GM19351 (cell line): ENCODE measurements around the gene ASCL2.

Source experiments
- ATAC-seq: cut with Tn5 transposase; IDR thresholded peaks from one replicate; pipeline ENCODE4 v1.9.1; 2021; ENCODE audit warnings: mild to moderate bottlenecking, moderate library complexity; ENCODE audit not compliant: unreplicated experiment

The ASCL2 gene

GRCh38 chr11:2309251-2310072 is 39.1 kb upstream of the ASCL2 start:
- ATAC-seq, result no peak

DNA sequence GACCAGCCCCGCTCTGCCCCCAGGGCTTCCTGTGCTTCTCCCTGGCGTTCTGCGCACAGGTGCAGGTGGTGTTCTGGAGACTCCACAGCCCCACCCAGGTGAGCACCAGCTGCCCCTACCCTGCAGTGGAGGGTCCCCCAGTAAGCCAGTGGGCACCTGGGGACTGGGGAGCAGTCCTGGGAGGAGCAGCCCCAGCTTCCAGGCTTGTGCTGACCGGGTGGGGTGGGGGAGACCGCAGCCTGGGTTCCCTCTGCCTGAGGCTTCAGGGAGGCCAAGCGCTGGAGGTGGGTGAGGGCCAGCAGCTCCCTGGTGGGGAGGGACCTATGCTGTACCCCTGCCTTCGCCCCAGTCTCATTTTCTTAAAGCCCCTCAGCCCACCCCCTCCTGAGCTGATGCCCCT is 38.3 kb upstream of the ASCL2 start:
- no peak for ATAC-seq

DNA sequence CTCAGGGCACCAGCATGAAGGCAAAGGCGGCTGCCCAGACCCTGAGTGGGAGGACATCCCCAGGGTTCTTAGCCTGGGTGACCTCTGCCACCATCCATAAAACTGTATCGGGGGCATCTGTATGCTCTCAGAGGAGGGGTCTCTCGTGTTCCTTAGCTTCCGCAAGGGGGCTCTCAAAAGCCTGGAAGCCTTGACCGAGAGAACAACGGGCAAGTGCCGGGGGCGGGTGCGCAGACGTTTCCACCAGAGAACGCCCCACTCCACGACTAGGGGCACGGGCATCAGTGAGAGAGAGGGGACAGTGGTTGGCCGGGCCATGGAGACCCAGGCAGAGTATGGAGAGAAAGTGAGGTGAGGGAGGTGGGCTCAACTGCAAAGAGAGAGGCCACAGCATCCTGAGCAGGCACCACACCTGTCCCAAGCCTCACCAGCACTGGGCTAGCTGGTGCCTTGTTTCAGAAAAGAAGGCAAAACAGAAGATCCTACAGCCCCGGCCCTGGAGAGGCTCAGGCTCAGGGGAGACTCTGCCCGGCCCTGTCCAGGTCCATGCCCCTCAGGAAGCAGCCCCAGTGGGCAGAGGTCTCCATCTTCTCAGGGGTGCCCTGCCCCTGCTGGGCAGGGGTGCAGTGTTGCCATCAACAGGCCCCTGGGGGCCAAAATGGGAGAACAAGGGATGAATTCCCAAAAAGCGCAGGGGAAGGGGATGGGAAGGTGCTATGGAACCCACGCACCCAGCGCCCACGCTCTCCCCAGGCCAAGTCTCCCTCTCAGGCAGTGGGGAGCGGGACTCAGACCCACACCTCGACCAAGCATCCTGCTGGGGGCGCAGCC is 37.3 kb upstream of the ASCL2 start:
- ATAC-seq, result no peak

- no peak for ATAC-seq
These were observed 36.6 kb upstream of the ASCL2 start for GRCh38 chr11:2306877-2307500.

- no peak for ATAC-seq
These were observed 36.0 kb upstream of the ASCL2 start for GRCh38 chr11:2306452-2306823.

DNA sequence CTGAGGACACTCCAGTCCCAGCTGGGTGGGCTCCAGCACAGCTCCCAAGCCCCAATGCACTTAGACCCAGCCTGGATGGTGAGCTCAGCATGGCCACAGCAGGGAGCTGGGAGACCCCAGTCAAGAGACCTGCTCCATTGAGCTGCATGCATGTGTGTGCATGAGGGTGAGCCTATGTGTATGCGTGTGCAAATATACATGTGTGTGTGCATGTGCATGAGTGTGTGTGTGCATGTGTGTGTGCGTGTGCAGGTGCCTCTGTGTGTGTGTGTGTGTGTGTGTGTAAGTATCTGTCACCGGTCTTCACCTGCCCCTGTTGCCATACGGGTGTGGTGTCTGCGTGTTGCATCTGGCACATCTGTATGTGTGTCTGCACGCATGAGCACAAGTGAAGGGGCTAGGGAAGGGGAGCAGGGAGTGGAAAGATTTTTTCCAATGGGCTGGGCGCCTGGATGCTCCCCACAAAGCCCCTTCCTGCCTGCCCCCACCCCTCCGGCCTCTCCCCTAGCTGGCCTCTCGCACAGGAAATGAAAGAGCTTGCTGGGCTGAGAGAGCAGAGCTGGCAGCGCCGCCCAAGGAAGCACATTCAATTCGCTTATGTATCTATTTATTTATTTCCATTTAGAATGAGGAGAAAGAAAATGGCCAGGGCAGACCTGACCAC is 35.5 kb upstream of the ASCL2 start:
- ATAC-seq, result no peak

DNA sequence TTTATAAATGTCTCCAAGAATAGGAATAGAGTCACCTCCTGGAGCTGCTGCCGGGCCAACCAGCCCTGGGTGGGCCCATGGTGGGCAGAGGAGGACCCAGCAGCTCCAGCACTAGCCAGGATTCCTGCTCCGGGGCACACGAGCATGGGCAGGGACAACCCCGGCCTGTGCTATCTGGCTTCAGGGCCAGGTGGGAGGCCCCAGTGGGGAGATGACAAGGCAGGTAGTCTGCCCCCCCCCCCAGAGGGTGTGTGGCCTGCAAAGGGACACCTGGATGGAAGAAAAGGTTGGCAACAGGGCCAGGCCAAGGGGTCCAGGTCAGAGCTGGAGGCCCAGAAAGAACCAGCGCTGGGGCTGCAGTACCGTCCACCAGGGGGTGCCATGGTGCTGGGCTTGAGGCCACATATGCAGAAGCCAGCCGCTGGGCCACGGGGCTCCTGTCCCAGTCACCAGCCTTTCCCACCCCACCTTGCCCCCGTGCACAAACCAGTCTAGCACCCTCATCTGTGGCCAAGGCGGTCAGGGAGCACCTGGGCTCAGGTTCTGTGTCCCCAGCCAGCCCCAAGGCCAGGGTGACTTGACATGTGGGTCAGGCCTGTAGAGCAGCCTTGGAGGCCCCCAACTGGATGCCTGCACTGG is 34.9 kb upstream of the ASCL2 start:
- ATAC-seq, result peak; percentile 67

DNA sequence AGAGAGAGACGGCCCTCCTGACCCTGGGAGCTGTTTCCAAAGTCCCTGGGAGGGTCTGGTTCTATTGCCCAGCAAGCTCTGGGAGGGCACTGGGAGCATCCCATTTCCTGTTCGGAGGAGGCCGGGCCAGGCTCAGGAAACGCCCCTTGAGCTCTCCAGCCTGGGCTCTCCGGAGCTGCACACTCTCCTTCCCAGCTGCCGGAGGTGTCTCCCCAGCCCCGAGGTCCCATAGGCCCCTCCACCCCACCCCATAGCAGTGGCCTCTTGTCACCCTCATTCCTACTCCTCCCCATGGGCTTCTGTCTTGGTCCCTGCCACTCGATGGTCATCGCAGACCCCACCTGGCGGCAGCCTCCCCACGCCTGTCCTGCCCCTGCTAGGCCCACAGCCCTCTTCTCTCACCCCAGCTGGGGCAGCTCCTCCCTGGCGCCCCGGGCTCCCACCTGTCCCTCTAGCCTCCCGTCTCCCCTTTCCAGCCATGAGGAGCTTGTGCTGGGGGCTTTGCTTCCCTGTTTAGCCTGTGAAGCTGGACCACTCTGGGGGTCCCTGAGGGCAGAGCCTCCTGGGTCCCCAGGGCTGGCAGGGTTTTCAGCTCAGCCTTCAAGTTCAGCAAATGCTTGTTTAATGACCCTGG is 34.2 kb upstream of the ASCL2 start:
- no peak for ATAC-seq

DNA sequence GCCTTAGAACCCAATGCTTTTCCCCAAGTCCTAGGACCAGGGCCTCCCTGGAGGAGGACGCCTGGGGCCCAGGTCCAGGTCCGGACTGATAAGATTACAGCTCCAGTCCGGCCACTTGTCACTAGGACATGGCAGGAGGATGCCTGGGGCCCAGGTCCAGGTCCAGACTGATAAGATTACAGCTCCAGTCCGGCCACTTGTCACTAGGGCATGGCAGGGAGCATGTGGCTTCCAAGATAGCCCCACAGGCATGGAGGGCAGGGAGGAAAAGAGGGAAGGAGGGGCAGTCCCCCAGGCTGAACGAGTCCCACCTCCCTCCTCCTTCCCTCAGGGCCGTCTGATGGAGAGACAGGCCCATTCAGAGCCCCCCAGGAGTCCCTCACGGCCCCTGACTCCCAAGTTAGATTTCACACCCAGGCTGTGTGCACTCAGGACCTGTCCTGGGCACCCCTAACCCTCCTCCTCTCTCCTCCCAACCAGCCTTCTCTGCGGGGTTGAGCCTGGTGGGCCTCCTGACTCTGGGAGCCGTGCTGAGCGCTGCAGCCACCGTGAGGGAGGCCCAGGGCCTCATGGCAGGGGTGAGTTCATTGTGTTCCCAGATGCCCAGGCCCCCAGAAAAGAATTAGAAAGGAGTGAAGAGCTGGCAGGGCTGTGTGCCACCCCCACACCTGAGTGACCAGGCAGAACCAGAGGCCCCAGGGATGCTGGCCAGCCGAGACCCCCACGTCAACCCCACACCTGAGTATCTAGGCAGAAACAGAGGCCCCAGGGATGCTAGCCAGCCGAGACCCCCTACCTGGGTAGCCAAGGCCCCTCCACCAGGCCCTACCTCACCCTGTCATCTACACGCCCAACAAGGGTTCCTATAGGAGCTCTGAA is 33.5 kb upstream of the ASCL2 start:
- no peak for ATAC-seq

DNA sequence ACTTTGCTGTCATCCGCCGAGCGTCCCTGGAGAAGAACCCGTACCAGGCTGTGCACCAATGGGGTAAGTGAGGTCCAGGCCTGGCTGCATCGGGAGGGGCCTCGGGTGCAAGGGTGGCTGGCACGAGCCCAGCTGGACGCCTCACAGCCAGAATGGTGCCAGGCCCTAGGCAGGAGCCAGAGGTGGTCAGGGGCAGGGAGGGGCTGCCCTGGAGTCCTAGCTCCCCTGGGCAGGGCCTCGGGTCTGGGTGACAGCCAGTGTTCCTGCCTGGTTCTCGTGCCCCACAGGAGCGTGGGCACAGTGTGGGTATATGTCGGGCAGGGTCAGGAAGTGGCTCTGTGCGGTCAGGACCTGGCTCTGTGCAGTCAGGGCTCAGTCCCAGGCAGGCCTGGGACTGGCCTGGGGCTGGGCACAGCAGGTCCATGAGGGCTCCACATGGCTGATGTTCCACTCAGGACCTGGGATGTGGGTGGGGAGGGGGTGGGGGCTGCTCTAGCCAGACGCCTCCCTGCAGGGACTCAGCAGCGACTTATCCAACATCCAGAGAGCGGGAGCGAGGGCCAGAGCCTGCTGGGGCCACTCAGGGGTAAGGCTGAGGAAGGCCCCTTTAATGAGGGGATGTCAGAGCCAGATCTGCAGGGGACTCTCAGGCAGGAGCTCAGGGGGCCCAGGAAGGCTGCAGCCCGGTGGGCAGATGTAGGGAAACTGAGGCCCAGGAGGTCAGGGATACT is 32.7 kb upstream of the ASCL2 start:
- ATAC-seq, result no peak

- no peak for ATAC-seq
These were observed 32.0 kb upstream of the ASCL2 start for GRCh38 chr11:2302306-2302895.

DNA sequence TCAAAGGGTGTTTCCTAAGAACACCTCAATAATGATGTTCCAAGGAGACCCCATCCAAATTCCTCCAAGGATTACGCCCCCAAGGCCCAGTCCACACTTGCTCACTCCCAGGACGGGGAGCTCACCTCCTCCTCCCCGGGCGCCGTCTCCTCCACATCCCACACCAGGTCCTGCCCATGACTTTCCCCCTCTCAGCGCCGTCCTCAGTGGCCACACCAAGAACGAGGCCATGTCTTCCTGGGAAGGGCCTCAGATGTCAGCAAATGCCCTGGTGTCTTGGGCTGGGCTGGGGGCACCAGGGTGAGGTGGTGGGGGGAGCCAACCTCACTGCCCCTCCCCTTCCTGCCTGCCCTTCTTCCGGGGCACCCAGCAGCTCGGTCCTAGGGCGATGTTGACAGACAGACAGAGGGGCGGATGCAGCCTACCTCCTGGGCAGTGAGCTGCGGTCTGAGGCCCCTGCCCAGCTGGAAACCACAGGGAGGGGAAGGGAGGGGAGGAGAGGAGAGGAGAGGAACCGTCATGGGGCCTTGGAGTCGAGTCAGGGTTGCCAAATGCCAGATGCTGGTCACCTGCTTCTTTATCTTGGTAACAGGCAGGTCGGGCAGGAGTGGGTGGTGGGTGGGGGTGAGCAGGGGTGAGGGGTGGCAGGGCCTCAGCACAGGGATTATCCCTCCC is 31.4 kb upstream of the ASCL2 start, which contains the start of the genes C11orf21 and TSPAN32:
TSS of gene C11orf21 (minus strand) at position 288 of the 675 bp plus-strand sequence. CDS start at position 178, 110 bp downstream.
TSS of gene TSPAN32 (plus strand) at position 383 of the 675 bp plus-strand sequence. CDS start at position 520, 137 bp downstream.
- ATAC-seq, result no peak

DNA sequence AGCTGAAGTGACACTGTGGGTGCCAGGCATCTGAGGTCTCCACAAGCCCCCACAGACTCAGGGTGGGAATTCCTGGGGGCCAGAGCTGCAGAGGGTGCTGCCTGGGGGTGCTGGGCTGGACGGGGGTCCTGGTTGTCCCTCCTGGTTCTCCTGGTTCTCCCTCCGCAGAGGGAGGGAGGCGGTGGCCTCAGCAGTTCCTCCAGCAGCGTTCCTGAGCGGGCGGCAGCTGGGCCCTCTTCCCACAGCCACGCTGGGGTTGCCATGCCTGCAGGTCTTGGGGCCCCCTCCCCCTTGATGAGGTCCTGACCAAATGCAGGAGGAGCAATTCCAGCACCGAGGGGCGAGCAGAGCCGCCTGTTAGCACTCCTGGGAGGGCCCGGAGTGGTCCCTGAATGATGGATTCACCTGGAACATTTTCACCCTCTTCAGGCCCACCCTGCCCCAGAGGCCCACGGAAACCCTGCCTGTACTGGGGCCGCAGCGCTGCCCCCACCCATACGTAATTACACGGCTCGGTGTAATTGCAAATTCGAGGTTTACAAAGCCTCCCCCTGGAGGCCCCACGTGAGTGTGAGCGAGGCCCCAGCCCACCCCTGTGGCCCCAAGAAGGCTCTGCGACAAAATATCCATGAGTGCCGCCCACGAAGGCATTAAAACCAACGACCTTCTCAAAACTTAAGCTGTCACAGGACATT is 30.7 kb upstream of the ASCL2 start:
- ATAC-seq, result no peak

- no peak for ATAC-seq
These were observed 30.0 kb upstream of the ASCL2 start for GRCh38 chr11:2300290-2300935.

- ATAC-seq, result no peak
These were observed 29.4 kb upstream of the ASCL2 start for GRCh38 chr11:2299773-2300172.
